ENCODE data around the gene C10orf67.

C10orf67 gene

GRCh38 chr10:23363793-23364135 is 19.2 kb upstream of the C10orf67 start:
- H3K9ac ChIP-seq (ENCODE audit: low read depth, low read length), result no peak overlapping the region
- H3K4me3 ChIP-seq (ENCODE audit: low read depth in 1 of 2, low read length in 2 of 2), result no peak overlapping the region
- peaks cover 19% of the 10 kb centered on the region for H3K4me1 ChIP-seq (ENCODE audit: insufficient read depth, low read length)
- ATAC-seq (ENCODE audit: insufficient read depth, low read depth) (no peak), DNase-seq (no peak)
- no peaks in the 10 kb centered on the region for H3K79me2 ChIP-seq (ENCODE audit: insufficient read depth, low read length)
- TF ChIP-seq EZH2 (IDR thresholded peaks at IDR 0.05; ENCODE audit: borderline replicate concordance, low read depth, low read length, severe bottlenecking), result no peak
- TF ChIP-seq, protein P1, sequence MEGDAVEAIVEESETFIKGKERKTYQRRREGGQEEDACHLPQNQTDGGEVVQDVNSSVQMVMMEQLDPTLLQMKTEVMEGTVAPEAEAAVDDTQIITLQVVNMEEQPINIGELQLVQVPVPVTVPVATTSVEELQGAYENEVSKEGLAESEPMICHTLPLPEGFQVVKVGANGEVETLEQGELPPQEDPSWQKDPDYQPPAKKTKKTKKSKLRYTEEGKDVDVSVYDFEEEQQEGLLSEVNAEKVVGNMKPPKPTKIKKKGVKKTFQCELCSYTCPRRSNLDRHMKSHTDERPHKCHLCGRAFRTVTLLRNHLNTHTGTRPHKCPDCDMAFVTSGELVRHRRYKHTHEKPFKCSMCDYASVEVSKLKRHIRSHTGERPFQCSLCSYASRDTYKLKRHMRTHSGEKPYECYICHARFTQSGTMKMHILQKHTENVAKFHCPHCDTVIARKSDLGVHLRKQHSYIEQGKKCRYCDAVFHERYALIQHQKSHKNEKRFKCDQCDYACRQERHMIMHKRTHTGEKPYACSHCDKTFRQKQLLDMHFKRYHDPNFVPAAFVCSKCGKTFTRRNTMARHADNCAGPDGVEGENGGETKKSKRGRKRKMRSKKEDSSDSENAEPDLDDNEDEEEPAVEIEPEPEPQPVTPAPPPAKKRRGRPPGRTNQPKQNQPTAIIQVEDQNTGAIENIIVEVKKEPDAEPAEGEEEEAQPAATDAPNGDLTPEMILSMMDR (IDR thresholded peaks at IDR 0.05; ENCODE audit: borderline replicate concordance, extremely low read depth, low read length, poor library complexity, severe bottlenecking), result no peak
- H3K36me3 ChIP-seq (ENCODE audit: insufficient read depth, low read length), result no peaks in the 10 kb centered on the region
- no peaks in the 10 kb centered on the region for H3K9me3 ChIP-seq (ENCODE audit: insufficient read depth, low read length, severe bottlenecking)
- H3K4me2 ChIP-seq (ENCODE audit: insufficient read depth, low read length), result no peak overlapping the region
- H4K20me1 ChIP-seq (ENCODE audit: insufficient read depth, low read length), result no peaks in the 10 kb centered on the region
- H3K27me3 ChIP-seq (ENCODE audit: insufficient read depth, low read length, poor library complexity), result no peaks in the 10 kb centered on the region
- H3K27ac ChIP-seq (ENCODE audit: low read length), result no peak overlapping the region
- H2AFZ ChIP-seq (ENCODE audit: low read depth, low read length), result no peak overlapping the region

GRCh38 chr10:23362879-23363792 is 18.5 kb upstream of the C10orf67 start:
- no peak overlapping the region for H3K4me2 ChIP-seq (ENCODE audit: insufficient read depth, low read length)
- ATAC-seq (ENCODE audit: insufficient read depth, low read depth) (peak; percentile 12; the same call in 1 of the 3 replicates), DNase-seq (no peak)

DNA sequence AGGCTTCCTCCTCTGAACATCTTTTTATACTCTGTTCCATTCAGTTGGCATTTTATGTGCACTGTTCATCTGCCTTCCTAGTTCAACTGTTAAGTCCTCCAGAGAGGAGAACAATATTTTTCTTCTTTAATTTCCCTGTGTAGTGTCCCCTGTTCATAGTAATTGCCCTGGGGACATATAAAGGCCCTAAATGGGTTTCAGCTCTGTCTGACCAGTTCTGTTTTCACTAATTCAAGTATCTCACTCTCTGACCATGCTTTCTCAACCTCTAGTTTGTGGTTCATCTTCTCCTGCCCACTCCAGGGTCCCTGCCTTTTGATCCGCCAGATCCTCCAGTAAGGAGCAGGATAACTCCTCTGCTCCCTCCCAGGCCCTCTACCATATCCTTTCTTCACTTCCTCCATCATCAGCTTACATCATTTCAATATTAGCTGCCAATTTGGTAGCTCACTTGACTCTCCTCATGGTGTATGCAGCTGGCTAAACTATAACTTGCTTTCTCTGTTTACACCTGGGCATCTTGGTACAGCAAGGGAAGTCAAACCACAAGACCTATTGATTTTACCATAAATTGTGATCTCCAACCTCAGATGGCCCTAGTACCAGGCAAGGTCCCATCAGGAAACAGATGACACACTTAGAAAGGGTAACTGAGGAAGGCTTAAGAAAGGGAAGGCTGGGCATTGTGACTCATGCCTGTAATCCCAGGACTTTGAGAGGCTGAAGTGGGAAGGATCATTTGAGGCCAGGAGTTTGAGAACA is 17.7 kb upstream of the C10orf67 start:
- Histone ChIP-seq H4K20me1 (ENCODE audit: insufficient read depth, low read length) (no peaks in the 10 kb centered on the region), H3K4me2 (ENCODE audit: insufficient read depth, low read length) (no peak overlapping the region)
- TF ChIP-seq EZH2 (IDR thresholded peaks at IDR 0.05; ENCODE audit: borderline replicate concordance, low read depth, low read length, severe bottlenecking), result no peak
- TF ChIP-seq, protein P1 (IDR thresholded peaks at IDR 0.05; ENCODE audit: borderline replicate concordance, extremely low read depth, low read length, poor library complexity, severe bottlenecking), result no peak

More at GRCh38 chr10:23362879-23363792, 18.5 kb upstream of the C10orf67 start:
- TF ChIP-seq, protein P1 (IDR thresholded peaks at IDR 0.05; ENCODE audit: borderline replicate concordance, extremely low read depth, low read length, poor library complexity, severe bottlenecking), result no peak
- TF ChIP-seq EZH2 (IDR thresholded peaks at IDR 0.05; ENCODE audit: borderline replicate concordance, low read depth, low read length, severe bottlenecking), result no peak
- Histone ChIP-seq H3K4me3 (ENCODE audit: low read depth in 1 of 2, low read length in 2 of 2) (no peak overlapping the region), H4K20me1 (ENCODE audit: insufficient read depth, low read length) (no peaks in the 10 kb centered on the region), H2AFZ (ENCODE audit: low read depth, low read length) (no peak overlapping the region), H3K9me3 (ENCODE audit: insufficient read depth, low read length, severe bottlenecking) (no peaks in the 10 kb centered on the region), H3K27me3 (ENCODE audit: insufficient read depth, low read length, poor library complexity) (no peaks in the 10 kb centered on the region), H3K36me3 (ENCODE audit: insufficient read depth, low read length) (no peaks in the 10 kb centered on the region), H3K79me2 (ENCODE audit: insufficient read depth, low read length) (no peaks in the 10 kb centered on the region), H3K27ac (ENCODE audit: low read length) (no peak overlapping the region), H3K9ac (ENCODE audit: low read depth, low read length) (no peak overlapping the region), H3K4me1 (ENCODE audit: insufficient read depth, low read length) (peaks cover 13% of the 10 kb centered on the region)

More for the DNA sequence above, 17.7 kb upstream of the C10orf67 start:
- Histone ChIP-seq H3K79me2 (ENCODE audit: insufficient read depth, low read length) (no peaks in the 10 kb centered on the region), H3K27ac (ENCODE audit: low read length) (no peak overlapping the region), H3K27me3 (ENCODE audit: insufficient read depth, low read length, poor library complexity) (no peaks in the 10 kb centered on the region), H3K4me3 (ENCODE audit: low read depth in 1 of 2, low read length in 2 of 2) (no peak overlapping the region), H2AFZ (ENCODE audit: low read depth, low read length) (no peak overlapping the region), H3K4me1 (ENCODE audit: insufficient read depth, low read length) (peaks cover 4% of the 10 kb centered on the region), H3K36me3 (ENCODE audit: insufficient read depth, low read length) (no peaks in the 10 kb centered on the region), H3K9me3 (ENCODE audit: insufficient read depth, low read length, severe bottlenecking) (no peaks in the 10 kb centered on the region), H3K9ac (ENCODE audit: low read depth, low read length) (no peak overlapping the region)
- ATAC-seq (ENCODE audit: insufficient read depth, low read depth) (no peak), DNase-seq (no peak)
